ENCODE measurements around the gene GPC5.

- TF ChIP-seq EZH2 (IDR thresholded peaks at IDR 0.05; ENCODE audit: insufficient read depth, poor library complexity, severe bottlenecking): no peak
- TF ChIP-seq EZH2phosphoT487 (IDR thresholded peaks at IDR 0.05; ENCODE audit: insufficient read depth, low read depth): no peak
Observed at GRCh38 chr13:91960947-91961346, 562.5 kb downstream of the GPC5 start.

Data from GM23248 (cell line).